Heart left ventricle (tissue), 13 donors: ENCODE data around the gene LMTK3.

ENCODE experiments used
- CTCF ChIP-seq, 12 donors: fragments of 200-600 bp; sonication (generic) in 4 of 12; IDR thresholded peaks; one replicate each; pipeline versions ENCODE4 v1.5.0 to v1.8.0; 2018 to 2022; ENCODE audit warnings: antibody characterized with exemption in 12 of 12, mild to moderate bottlenecking in 5 of 12
- POLR2A ChIP-seq, 2 donors: fragments of 450-650 bp; IDR thresholded peaks; one replicate each; pipeline ENCODE4 v1.6.1; 2017; ENCODE audit warnings: antibody characterized with exemption in 2 of 2, mild to moderate bottlenecking in 2 of 2, moderate library complexity in 2 of 2
- donor health status: ischemic (EF 13 %, LVEDD 7.1; RV severe dilation, severe dysfunction).
- donor health status: DM: no; HTN: yes; CAD: no.
- donor health status: DM: no; HTN: no; CAD: no.
- donor health status: ischemic (EF 25% LVEDD 6.9; RV normal size, moderate dysfunction).
- donor health status: ischemic (EF 25% LVEDD 5.7; RV mildly dilated, moderate dysfunction).
- donor health status: ischemic (EF 35%, LVEDD 5.7; RV mildly dilated, moderate dysfunction).
- donor health status: nonischemic (EF 11% LVEDD 7.7; RV severe dilation, severe dysfunction).
- donor health status: DM: yes; HTN: yes; CAD: no.
- donor health status: PGD.
- donor health status: ischemic (EF 29% LVEDD 5.4; RV normal size, mild dysfunction).
- donor health status: nonischemic (EF 23%, LVEDD 6.1; RV moderate dilation, normal function).

GRCh38 chr19:48520134-48520533, 8.5 kb upstream of the LMTK3 start:
- TF ChIP-seq CTCF (IDR thresholded peaks at IDR 0.05) (no peak), POLR2A (IDR thresholded peaks at IDR 0.05) (no peak)
